Stimulated activated naive CD8-positive, alpha-beta T cell treated with anti-CD3 and anti-CD28 coated beads, Interleukin-15, Interleukin-2, amounts not matched to agents 100 ng/mL and 50 ng/mL, for 24 hours (primary cell): Measurements from ENCODE around the gene RALGAPA2.
A peak's percentile ranks its signal among the peaks of the same experiment; 100 is the strongest.

Source experiments
- H3K27ac Mint-ChIP-seq: one replicate; pipeline ENCODE4 v1.8.0; 2021; ENCODE audit warnings: mild to moderate bottlenecking, mixed read lengths
- H3K27me3 Mint-ChIP-seq: one replicate; pipeline ENCODE4 v1.8.0; 2021; ENCODE audit warnings: mixed read lengths
- H3K36me3 Mint-ChIP-seq: one replicate; pipeline ENCODE4 v1.8.0; 2021; ENCODE audit warnings: low read depth, mixed read lengths
- H3K4me1 Mint-ChIP-seq: one replicate; pipeline ENCODE4 v1.8.0; 2021; ENCODE audit warnings: low read depth, mixed read lengths
- H3K4me3 Mint-ChIP-seq: one replicate; pipeline ENCODE4 v1.8.0; 2021; ENCODE audit warnings: mild to moderate bottlenecking, mixed read lengths
- H3K9me3 Mint-ChIP-seq: one replicate; pipeline ENCODE4 v1.8.0; 2021; ENCODE audit warnings: mixed read lengths

RALGAPA2 gene

DNA sequence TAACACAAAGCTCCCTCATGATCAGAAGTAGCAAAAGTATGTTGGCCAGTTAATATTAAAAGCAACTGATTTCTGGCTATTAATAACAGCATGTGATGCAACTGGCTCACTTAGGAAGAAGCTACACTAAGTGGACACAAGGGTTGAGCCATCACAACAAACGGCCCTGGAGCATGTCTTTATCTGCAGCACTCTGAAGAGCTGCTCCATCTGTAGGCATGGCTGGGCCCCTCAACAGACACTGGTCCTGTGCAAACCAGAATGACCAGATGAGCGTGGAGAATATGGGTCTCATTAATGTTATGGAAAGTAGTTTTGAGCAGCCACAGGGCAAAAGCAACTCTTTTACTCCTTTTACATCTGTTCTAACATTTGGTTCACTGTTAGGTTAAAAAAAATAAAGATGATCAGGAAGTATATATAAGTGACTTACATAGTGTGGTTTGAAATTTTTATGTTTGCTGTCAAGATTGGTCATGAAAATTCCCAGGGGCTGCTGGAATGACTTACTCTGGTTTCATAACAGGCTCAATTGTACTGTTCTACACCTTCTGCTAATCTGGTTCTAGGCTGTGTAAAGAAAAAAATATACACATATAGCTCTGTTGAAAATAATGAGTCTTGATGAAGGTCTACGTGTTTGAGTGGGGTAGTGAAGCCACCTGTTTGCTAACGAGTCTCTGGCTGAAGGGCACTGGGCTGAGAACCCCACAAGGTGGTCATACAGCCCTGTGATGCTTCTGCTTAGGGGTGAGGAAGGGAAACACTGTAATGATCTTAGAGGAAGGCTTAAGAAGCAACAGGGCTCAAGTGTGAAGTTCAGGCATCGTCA, 286.4 kb downstream of the RALGAPA2 start:
- Mint-ChIP-seq H3K4me3 (no peak overlapping the region), H3K4me1 (peaks cover 46% of the 10 kb centered on the region), H3K36me3 (peaks cover 14% of the 10 kb centered on the region), H3K27me3 (no peaks in the 10 kb centered on the region), H3K9me3 (no peaks in the 10 kb centered on the region), H3K27ac (peak overlapping the region; percentile 65)

DNA sequence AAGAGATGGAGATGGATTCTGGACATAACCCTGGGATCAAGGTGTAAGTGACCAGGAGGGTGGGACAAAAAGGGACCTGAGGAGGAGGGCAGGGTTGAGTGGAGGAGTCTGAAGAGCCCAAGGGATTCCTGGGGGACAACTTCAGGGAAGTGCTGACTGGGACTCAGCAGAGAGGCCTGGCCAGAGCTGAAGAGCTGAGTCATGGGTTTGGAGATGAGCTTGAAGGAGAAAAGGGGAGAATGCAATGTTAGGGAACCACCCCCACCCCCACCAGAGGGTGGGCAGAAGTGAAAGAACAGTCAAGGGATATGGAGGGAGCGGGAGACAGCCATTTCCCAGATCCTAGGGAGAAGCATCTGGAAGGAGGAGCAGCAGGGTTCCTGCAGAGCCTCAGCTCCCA, 289.3 kb downstream of the RALGAPA2 start:
- peak overlapping the region; percentile 22 for H3K27ac Mint-ChIP-seq
- peaks cover 27% of the 10 kb centered on the region for H3K36me3 Mint-ChIP-seq
- peaks cover 42% of the 10 kb centered on the region for H3K4me1 Mint-ChIP-seq
- H3K27me3 Mint-ChIP-seq: no peaks in the 10 kb centered on the region
- no peaks in the 10 kb centered on the region for H3K9me3 Mint-ChIP-seq
- H3K4me3 Mint-ChIP-seq: no peak overlapping the region

DNA sequence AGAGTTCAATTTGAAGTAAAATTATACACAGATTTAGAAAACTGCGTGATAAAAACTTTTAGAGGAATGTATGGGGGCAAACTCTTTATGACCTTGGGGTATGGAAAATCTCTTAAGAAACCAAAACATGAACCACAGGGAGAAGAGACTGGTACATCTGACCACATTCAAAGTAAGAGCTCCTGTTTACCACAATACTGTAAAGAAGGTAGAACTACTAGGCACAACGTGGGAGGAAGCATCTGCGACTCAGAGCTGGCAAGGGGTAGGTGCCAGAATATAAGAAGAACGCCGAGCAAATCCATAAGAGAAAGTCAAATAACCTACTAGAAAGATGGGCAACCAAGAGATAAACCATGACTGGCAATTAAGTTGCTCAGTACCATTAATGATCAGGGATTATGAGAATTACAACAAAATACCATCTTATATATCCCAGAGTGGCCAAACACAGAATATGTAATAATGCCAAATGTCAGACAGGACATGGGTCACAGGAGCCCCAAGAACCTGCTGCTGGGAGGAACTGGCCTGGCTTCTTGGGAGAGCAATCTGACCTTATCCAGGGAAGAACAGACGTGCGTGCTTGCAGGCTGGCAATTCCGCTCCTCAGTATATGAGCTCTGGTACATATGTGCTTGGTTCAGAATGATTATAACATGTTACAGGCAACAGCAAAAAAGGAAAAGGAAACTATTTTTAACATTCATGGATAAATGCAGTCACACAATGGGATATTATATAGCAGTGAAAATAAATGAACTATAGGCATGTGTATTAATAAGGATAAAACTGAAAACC, 294.4 kb downstream of the RALGAPA2 start:
- peaks cover 53% of the 10 kb centered on the region for H3K4me1 Mint-ChIP-seq
- H3K27ac Mint-ChIP-seq: peak overlapping the region; percentile 79

GRCh38 chr20:20415321-20415720, 297.1 kb downstream of the RALGAPA2 start:
- Mint-ChIP-seq H3K27ac (peak overlapping the region; percentile 73), H3K27me3 (no peaks in the 10 kb centered on the region), H3K4me3 (no peak overlapping the region), H3K9me3 (no peaks in the 10 kb centered on the region), H3K4me1 (peaks cover 63% of the 10 kb centered on the region), H3K36me3 (peaks cover 45% of the 10 kb centered on the region)

More for the DNA sequence above, 294.4 kb downstream of the RALGAPA2 start:
- H3K4me3 Mint-ChIP-seq: no peak overlapping the region
- no peaks in the 10 kb centered on the region for H3K27me3 Mint-ChIP-seq
- H3K36me3 Mint-ChIP-seq: peaks cover 45% of the 10 kb centered on the region
- no peaks in the 10 kb centered on the region for H3K9me3 Mint-ChIP-seq

- peaks cover 63% of the 10 kb centered on the region for H3K4me1 Mint-ChIP-seq
- peaks cover 43% of the 10 kb centered on the region for H3K36me3 Mint-ChIP-seq
- H3K27ac Mint-ChIP-seq: peak overlapping the region; percentile 73
- H3K9me3 Mint-ChIP-seq: no peaks in the 10 kb centered on the region
- no peaks in the 10 kb centered on the region for H3K27me3 Mint-ChIP-seq
- H3K4me3 Mint-ChIP-seq: no peak overlapping the region
Measured at GRCh38 chr20:20414640-20415220, 297.7 kb downstream of the RALGAPA2 start.

- H3K27ac Mint-ChIP-seq: peak overlapping the region; percentile 91
- peaks cover 63% of the 10 kb centered on the region for H3K4me1 Mint-ChIP-seq
- no peaks in the 10 kb centered on the region for H3K9me3 Mint-ChIP-seq
- no peaks in the 10 kb centered on the region for H3K27me3 Mint-ChIP-seq
- peaks cover 43% of the 10 kb centered on the region for H3K36me3 Mint-ChIP-seq
- H3K4me3 Mint-ChIP-seq: no peak overlapping the region
Measured at GRCh38 chr20:20413810-20414281, 298.6 kb downstream of the RALGAPA2 start.

- no peaks in the 10 kb centered on the region for H3K27me3 Mint-ChIP-seq
- H3K4me3 Mint-ChIP-seq: peak overlapping the region; percentile 76
- peaks cover 39% of the 10 kb centered on the region for H3K36me3 Mint-ChIP-seq
- H3K9me3 Mint-ChIP-seq: no peaks in the 10 kb centered on the region
- H3K4me1 Mint-ChIP-seq: peaks cover 55% of the 10 kb centered on the region
- H3K27ac Mint-ChIP-seq: peak overlapping the region; percentile 91
Measured at GRCh38 chr20:20412750-20413149, 299.7 kb downstream of the RALGAPA2 start.

- Mint-ChIP-seq H3K4me3 (peak overlapping the region; percentile 76), H3K27me3 (no peaks in the 10 kb centered on the region), H3K36me3 (peaks cover 37% of the 10 kb centered on the region), H3K27ac (peak overlapping the region; percentile 91), H3K4me1 (peaks cover 46% of the 10 kb centered on the region), H3K9me3 (no peaks in the 10 kb centered on the region)
Measured at GRCh38 chr20:20411836-20412235, 300.6 kb downstream of the RALGAPA2 start.

- no peaks in the 10 kb centered on the region for H3K27me3 Mint-ChIP-seq
- peaks cover 38% of the 10 kb centered on the region for H3K36me3 Mint-ChIP-seq
- peak overlapping the region; percentile 91 for H3K27ac Mint-ChIP-seq
- peak overlapping the region; percentile 76 for H3K4me3 Mint-ChIP-seq
- H3K9me3 Mint-ChIP-seq: no peaks in the 10 kb centered on the region
- H3K4me1 Mint-ChIP-seq: peaks cover 45% of the 10 kb centered on the region
Measured at GRCh38 chr20:20411402-20411801, 301.0 kb downstream of the RALGAPA2 start.

DNA sequence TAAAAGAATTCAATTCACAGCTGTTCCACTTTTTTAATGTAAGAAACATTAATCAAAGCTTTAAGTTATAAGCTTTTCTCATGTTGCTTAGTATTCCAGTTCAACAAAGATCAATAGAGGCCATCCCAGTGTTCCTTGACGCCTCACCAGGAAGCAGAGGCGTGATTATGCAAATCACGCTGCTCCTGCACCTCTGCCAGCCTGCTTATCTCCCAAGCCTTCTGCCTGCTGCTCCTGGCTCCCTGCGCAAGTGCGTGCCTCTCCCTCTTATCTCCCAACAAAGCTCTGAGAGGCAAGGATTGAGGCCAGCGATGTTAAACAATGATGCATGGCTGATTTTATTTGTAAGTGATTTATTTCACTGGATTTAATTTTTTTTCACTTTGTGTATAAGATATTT, 301.8 kb downstream of the RALGAPA2 start:
- Mint-ChIP-seq H3K27me3 (no peaks in the 10 kb centered on the region), H3K9me3 (no peaks in the 10 kb centered on the region), H3K4me3 (peak overlapping the region; percentile 76), H3K27ac (peak overlapping the region; percentile 91), H3K36me3 (peaks cover 31% of the 10 kb centered on the region), H3K4me1 (peaks cover 39% of the 10 kb centered on the region)

GRCh38 chr20:20409331-20409730, 303.1 kb downstream of the RALGAPA2 start:
- peak overlapping the region; percentile 24 for H3K4me3 Mint-ChIP-seq
- peaks cover 29% of the 10 kb centered on the region for H3K36me3 Mint-ChIP-seq
- no peaks in the 10 kb centered on the region for H3K27me3 Mint-ChIP-seq
- H3K4me1 Mint-ChIP-seq: peaks cover 28% of the 10 kb centered on the region
- H3K9me3 Mint-ChIP-seq: no peaks in the 10 kb centered on the region
- no peak overlapping the region for H3K27ac Mint-ChIP-seq

DNA sequence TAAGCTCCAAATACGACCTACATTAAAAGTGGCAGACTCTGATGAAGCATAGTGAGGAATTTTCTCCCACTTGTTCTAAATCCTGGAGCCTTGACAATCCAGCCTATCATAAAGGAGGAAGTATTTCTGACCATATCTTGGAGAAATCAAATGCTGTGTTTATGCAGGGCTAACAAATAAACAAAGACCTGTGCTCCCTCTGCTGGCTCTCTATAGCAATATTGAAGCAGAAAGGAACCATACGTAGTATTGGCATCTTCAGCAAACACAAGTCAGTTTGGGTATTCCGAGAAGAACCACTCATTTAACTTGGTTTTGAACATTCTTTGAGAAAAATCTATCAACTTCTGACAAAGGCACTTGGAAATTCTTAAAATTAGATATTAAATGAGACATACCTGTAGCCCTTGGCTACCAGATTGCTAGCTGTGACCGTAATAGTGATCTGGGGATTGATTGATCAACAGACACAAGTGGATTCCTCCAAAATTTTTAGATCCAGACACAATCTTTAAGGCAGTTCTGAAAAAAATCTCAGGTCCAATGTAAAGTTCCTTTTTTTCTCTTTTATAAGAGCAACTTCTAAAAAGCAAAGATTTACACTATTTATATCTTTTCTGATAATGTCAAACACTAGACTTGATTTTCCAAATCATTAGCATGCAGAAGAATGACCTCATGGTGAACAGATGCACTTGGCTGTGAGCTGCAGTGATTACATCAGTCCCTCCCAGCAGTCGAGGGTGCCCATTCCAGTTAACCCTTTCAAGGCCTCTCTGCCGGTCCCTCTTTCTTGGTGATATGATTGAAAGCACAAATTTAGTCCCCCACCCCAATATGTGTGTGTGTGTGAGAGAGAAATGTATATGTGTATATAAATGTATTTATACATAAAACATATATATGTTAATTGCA, 304.3 kb downstream of the RALGAPA2 start:
- Mint-ChIP-seq H3K4me1 (peaks cover 19% of the 10 kb centered on the region), H3K27ac (no peak overlapping the region), H3K27me3 (no peaks in the 10 kb centered on the region), H3K9me3 (no peaks in the 10 kb centered on the region), H3K4me3 (no peak overlapping the region), H3K36me3 (peaks cover 29% of the 10 kb centered on the region)

DNA sequence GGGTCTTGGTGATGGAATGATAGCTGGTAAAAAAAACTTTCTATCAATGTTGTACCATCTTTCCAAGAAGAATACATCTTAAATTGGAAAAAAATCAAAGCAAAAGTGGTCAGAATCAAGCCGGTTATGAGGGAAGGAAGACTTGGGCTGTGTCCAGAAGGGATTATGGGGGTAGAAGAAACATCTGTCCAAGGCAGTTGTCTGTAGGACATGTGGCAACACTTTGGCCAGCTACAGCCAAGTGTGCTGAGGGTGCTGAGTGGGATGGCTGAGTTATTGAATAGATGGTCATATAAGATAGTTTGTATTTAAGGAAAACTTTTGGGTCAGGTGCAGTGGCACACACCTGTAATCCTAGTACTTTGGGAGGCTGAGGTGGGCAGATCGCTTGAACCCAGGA, 306.1 kb downstream of the RALGAPA2 start:
- H3K36me3 Mint-ChIP-seq: peaks cover 25% of the 10 kb centered on the region
- no peaks in the 10 kb centered on the region for H3K9me3 Mint-ChIP-seq
- H3K4me3 Mint-ChIP-seq: no peak overlapping the region
- H3K4me1 Mint-ChIP-seq: peaks cover 3% of the 10 kb centered on the region
- peak overlapping the region; percentile 60 for H3K27ac Mint-ChIP-seq
- H3K27me3 Mint-ChIP-seq: no peaks in the 10 kb centered on the region

DNA sequence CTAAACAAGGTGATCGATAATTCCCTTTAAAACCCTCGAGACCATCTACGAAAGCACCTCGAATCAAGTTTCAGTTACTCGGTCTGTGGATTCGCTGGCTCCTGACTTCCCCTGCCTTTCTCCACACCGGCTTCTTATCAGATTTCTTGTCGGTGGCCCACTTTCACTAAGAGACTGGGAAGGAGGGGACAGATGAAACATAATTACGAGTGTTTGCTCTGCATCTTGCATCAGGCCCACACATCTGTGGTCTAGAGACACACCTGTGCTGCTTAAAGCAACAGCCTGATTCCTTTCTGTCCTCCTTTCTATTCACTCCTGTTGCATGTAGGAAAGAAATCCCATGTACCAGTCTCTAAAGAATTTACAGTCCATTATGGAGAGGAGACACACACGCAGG, 306.8 kb downstream of the RALGAPA2 start:
- H3K27ac Mint-ChIP-seq: no peak overlapping the region
- H3K36me3 Mint-ChIP-seq: peaks cover 20% of the 10 kb centered on the region
- no peaks in the 10 kb centered on the region for H3K9me3 Mint-ChIP-seq
- no peaks in the 10 kb centered on the region for H3K27me3 Mint-ChIP-seq
- H3K4me3 Mint-ChIP-seq: no peak overlapping the region
- H3K4me1 Mint-ChIP-seq: peaks cover 3% of the 10 kb centered on the region
